B cell (primary cell): ENCODE data around the gene PCNX3. TPM values are rescaled to one million over a fixed set of nuclear protein-coding genes. Genes with fewer than 3 reads are reported as not detected.
A peak's percentile ranks its signal among the peaks of the same experiment; 100 is the strongest.

Experiments used
- ATAC-seq: fragments of 200-7000 bp; cut with Tn5 transposase; one replicate; pipeline ENCODE4 v1.10.0; 2021; ENCODE audit warnings: low read depth, mild to moderate bottlenecking, moderate number of reproducible peaks, moderate library complexity
- CTCF ChIA-PET: fragments of 350-600 bp; sonication (Branson Sonifier 250); formaldehyde crosslinking; loops from one replicate; lab custom pipeline; 2021; ENCODE audit warnings: antibody characterized with exemption, inconsistent platforms; lab: Charles Lee
- POLR2A ChIA-PET: fragments of 350-600 bp; sonication (Branson Sonifier 250); formaldehyde crosslinking; loops from one replicate; lab custom pipeline; 2021; ENCODE audit warnings: antibody characterized with exemption; lab: Charles Lee
- DNase-seq: peaks from one replicate; pipeline ENCODE4 v3.0.0; 2013
- H2AFZ ChIP-seq: 2 replicates; pipeline ENCODE4 v1.6.1; 2012; ENCODE audit warnings: mild to moderate bottlenecking, low read depth, low read length; ENCODE audit not compliant: insufficient read depth, poor library complexity, severe bottlenecking
- H3K27ac ChIP-seq, 2 donors: 1 replicate in 1 of 2; 2 replicates in 1 of 2; pipeline ENCODE4 v1.5.1; 2012 to 2013; ENCODE audit warnings: low read length in 2 of 2, mild to moderate bottlenecking in 2 of 2, moderate library complexity in 1 of 2
- H3K27me3 ChIP-seq, 4 experiments: fragments of 200-600 bp in 1 of 4; sonication (generic) in 1 of 4; replicated peaks in 1 of 4; 1 replicate in 2 of 4; 2 replicates in 2 of 4; pipeline versions ENCODE4 v1.6.1 to v1.7.0; 2013 to 2016; ENCODE audit warnings: low read length in 3 of 4, mild to moderate bottlenecking in 2 of 4, mixed read lengths in 1 of 4, moderate library complexity in 1 of 4; ENCODE audit not compliant: insufficient read depth in 4 of 4, control insufficient read depth in 3 of 4; ENCODE audit errors: control extremely low read depth in 1 of 4
- H3K36me3 ChIP-seq, 2 experiments: replicated peaks in 1 of 2; 1 replicate in 1 of 2; 2 replicates in 1 of 2; pipeline versions ENCODE4 v1.6.1 to v1.7.1; 2013; ENCODE audit warnings: low read length in 1 of 2; ENCODE audit not compliant: insufficient read depth in 2 of 2, control insufficient read depth in 1 of 2; ENCODE audit errors: control extremely low read depth in 1 of 2, extremely low read depth in 1 of 2
- H3K4me1 ChIP-seq, 2 donors: fragments of 200-600 bp in 1 of 2; sonication (generic) in 1 of 2; 1 replicate in 1 of 2; 2 replicates in 1 of 2; pipeline versions ENCODE4 v1.5.1 to v1.6.1; 2013 to 2017; ENCODE audit warnings: low read length in 2 of 2; ENCODE audit not compliant: control insufficient read depth in 2 of 2, insufficient read depth in 2 of 2
- H3K4me2 ChIP-seq: replicated peaks from 2 replicates; pipeline ENCODE3; 2012; ENCODE audit warnings: mild to moderate bottlenecking, low read depth, low read length; ENCODE audit not compliant: poor library complexity, severe bottlenecking
- H3K4me3 ChIP-seq, 5 experiments: fragments of 200-600 bp in 1 of 5; sonication (generic) in 1 of 5; 1 replicate in 3 of 5; 2 replicates in 2 of 5; pipeline versions ENCODE4 v1.5.1 to v1.7.0; 2011 to 2016; ENCODE audit warnings: low read length in 4 of 5, mild to moderate bottlenecking in 4 of 5, low read depth in 2 of 5, control low read depth in 1 of 5, moderate library complexity in 1 of 5; ENCODE audit not compliant: insufficient read depth in 1 of 5; ENCODE audit errors: control extremely low read depth in 1 of 5, extremely low read depth in 1 of 5
- H3K79me2 ChIP-seq: fragments of 200-600 bp; sonication (generic); one replicate; pipeline ENCODE4 v1.6.0; 2016; ENCODE audit warnings: low read length; ENCODE audit not compliant: control insufficient read depth, insufficient read depth
- H3K9ac ChIP-seq: fragments of 200-600 bp; sonication (generic); 2 replicates; pipeline ENCODE4 v1.6.1; 2017; ENCODE audit warnings: mild to moderate bottlenecking, low read length, moderate library complexity
- H3K9me3 ChIP-seq, 3 donors: one replicate each; pipeline versions ENCODE4 v1.6.1 to v1.7.1; 2013; ENCODE audit warnings: low read length in 2 of 3; ENCODE audit not compliant: control insufficient read depth in 2 of 3, insufficient read depth in 1 of 3; ENCODE audit errors: control extremely low read depth in 1 of 3
- H4K20me1 ChIP-seq: 2 replicates; pipeline ENCODE4 v1.6.0; 2012; ENCODE audit warnings: mild to moderate bottlenecking, low read length; ENCODE audit not compliant: insufficient read depth, control insufficient read depth, poor library complexity, severe bottlenecking
- H3K27ac Mint-ChIP-seq: one replicate; pipeline ENCODE4 v1.8.0; 2021; ENCODE audit warnings: mixed read lengths
- H3K27me3 Mint-ChIP-seq: one replicate; pipeline ENCODE4 v1.8.0; 2021; ENCODE audit warnings: mixed read lengths
- H3K4me1 Mint-ChIP-seq: one replicate; pipeline ENCODE4 v1.8.0; 2021; ENCODE audit warnings: mixed read lengths
- H3K4me3 Mint-ChIP-seq: one replicate; pipeline ENCODE4 v1.8.0; 2021; ENCODE audit warnings: mixed read lengths
- H3K9me3 Mint-ChIP-seq: one replicate; pipeline ENCODE4 v1.8.0; 2022; ENCODE audit warnings: mixed read lengths; ENCODE audit not compliant: insufficient read depth
- CTCF ChIP-seq: fragments of 200-600 bp; IDR thresholded peaks from one replicate; pipeline ENCODE4 v1.8.0; 2022; ENCODE audit warnings: antibody characterized with exemption, mild to moderate bottlenecking
- EZH2 ChIP-seq: IDR thresholded peaks from 2 replicates; pipeline ENCODE4 v1.6.1; 2012; ENCODE audit warnings: borderline replicate concordance, low read depth, mild to moderate bottlenecking, moderate library complexity, low read length; ENCODE audit not compliant: insufficient read depth, poor library complexity, severe bottlenecking
- WGBS: methylation state at CpG from one replicate; pipeline ENCODE4 v1.1.5; 2013; ENCODE audit warnings: missing lambda C conversion rate; ENCODE audit not compliant: insufficient coverage; 5-methylcytosine and 5-hydroxymethylcytosine counted together
- intact Hi-C: fragments of 100-400 bp; cut with micrococcal nuclease; formaldehyde crosslinking; loops from one replicate; pipeline ENCODE4 v1.10.0; 2022
- polyA plus RNA-seq: library from polyadenylated mRNA; depleted of rRNA; stranded (reverse); fragments of >200 nt; gene quantifications from 2 replicates; pipeline ENCODE4 v1.2.3, GENCODE V29; 2012
- total RNA-seq, 2 donors: library from RNA; stranded (reverse); fragments of 120-200 nt in 1 of 2; gene quantifications; 1 replicate in 1 of 2; 2 replicates in 1 of 2; pipeline versions ENCODE4 v1.2.3 to v1.2.4, GENCODE V29; 2013 to 2022

PCNX3 gene
- total and polyA plus RNA-seq, 2 donors (not counting 1 experiment from before 2014, with no cell fraction given): 61.5 to 62.8 TPM

GRCh38 chr11:65652511-65653228 lies 37.1 kb downstream of the PCNX3 start:
- Mint-ChIP-seq H3K4me3 (peak overlapping the region; percentile 96), H3K9me3 (no peaks in the 10 kb centered on the region), H3K4me1 (peaks cover 57% of the 10 kb centered on the region), H3K27me3 (no peaks in the 10 kb centered on the region), H3K27ac (peak overlapping the region; percentile 98)
- Histone ChIP-seq H3K79me2 (peaks cover 4% of the 10 kb centered on the region), H3K36me3 (peaks cover 0 to 83% of the 10 kb centered on the region in 2 experiments), H4K20me1 (peaks cover 65% of the 10 kb centered on the region), H3K4me1 (peaks cover 22 to 44% of the 10 kb centered on the region in 2 donors), H3K4me3 (peak overlapping the region; percentile 22 to 74 (median 69)), H3K27me3 (no peaks in the 10 kb centered on the region), H3K27ac (peak overlapping the region; percentile 90 to 93), H2AFZ (peak overlapping the region; percentile 59), H3K9ac (peak overlapping the region; percentile 67), H3K4me2 (peak overlapping the region; percentile 79), H3K9me3 (no peaks in the 10 kb centered on the region)
- POLR2A ChIA-PET: interaction anchor here (0.5 to 4.8 kb wide), 13 partner anchors 9 to 236 kb away, joined by 3 to 116 read pairs (median 4); partner anchors contain the start of genes CFL1, FIBP, KAT5 and PCNX3
- DNase-seq (peak; percentile 98), ATAC-seq (peak; percentile 89)
- CTCF ChIA-PET: interaction anchor here (0.7 to 5.0 kb wide), 6 partner anchors 11 to 112 kb away, joined by 3 to 50 read pairs (median 12); partner anchors contain the start of genes KAT5, RELA, RNASEH2C and SIPA1
- intact Hi-C loops: loop anchor here (1.0 kb wide), 7 partner anchors 11 to 112 kb away; partner anchors contain the start of genes KAT5, PCNX3 and ZNRD2
- under 1% methylated on average over 68 of the region's 68 CpGs for WGBS
- TF ChIP-seq EZH2 (no peak), CTCF (no peak)
